ENCODE data around the gene PLK5.
"Not testable (repeated sequence)": the region's sequence is repeated elsewhere in the genome, so short reads cannot be mapped to it uniquely, and the experiment has no call there.

PLK5 gene

DNA sequence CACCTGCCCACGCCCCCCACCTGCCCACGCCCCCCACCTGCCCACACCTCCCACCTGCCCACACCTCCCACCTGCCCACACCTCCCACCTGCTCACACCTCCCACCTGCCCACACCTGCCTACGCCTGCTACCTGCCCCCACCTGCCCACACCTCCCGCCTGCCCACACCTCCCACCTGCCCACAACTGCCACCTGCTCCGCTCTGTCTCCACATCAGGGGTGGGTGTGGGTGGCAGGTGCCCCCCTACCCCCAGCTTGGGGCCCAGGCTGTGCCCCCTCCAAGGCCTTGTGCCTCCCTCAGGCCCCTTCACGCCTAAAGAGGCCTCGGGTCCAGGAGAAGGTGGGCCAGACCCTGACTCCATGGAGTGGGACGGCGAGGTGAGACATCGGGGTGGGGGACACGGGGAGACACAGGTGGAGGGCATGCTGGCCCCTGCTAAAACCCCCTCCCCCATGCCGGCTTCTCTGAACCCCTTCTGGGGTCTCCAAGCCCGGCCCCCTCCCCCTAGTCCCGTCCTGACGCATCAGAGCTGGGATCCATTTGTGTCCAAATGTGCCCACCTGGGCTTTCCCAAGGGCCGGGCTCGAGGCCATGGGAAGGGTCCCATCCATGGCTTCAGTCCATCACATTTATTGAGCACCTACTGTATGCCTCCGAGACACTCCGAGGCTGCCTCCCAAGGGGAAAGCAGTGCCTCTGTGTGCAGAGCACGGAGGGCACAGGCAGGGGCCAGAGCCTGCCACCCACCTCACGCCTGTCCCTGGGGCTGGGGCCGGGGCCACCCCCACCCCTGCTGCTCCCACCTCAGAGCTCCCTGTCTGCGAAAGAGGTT is 4.9 kb downstream of the PLK5 start:
- Histone ChIP-seq H3K79me2 (ENCODE audit: insufficient read depth, low read length) (no peaks in the 10 kb centered on the region), H3F3A (ENCODE audit: insufficient read depth, low read length) (no peaks in the 10 kb centered on the region), H3K36me3 (ENCODE audit: insufficient read depth, low read length) (no peaks in the 10 kb centered on the region), H3K4me2 (ENCODE audit: low read length) (no peak overlapping the region), H3K27me3 (ENCODE audit: insufficient read depth, low read length) (peaks cover 11% of the 10 kb centered on the region; the same call in 1 of the 2 replicates), H3K9ac (ENCODE audit: low read length) (no peak overlapping the region), H2AFZ (ENCODE audit: low read length) (no peak overlapping the region), H3K4me1 (ENCODE audit: insufficient read depth, low read length, severe bottlenecking) (no peaks in the 10 kb centered on the region), H4K20me1 (ENCODE audit: insufficient read depth, low read length) (no peaks in the 10 kb centered on the region), H3K9me2 (ENCODE audit: low read depth, low read length) (no peaks in the 10 kb centered on the region), H3K9me3 (ENCODE audit: low read length) (no peaks in the 10 kb centered on the region), H3K27ac (ENCODE audit: low read depth, low read length, poor library complexity, severe bottlenecking) (no peak overlapping the region), H3K4me3 (ENCODE audit: low read depth, low read length, poor library complexity, severe bottlenecking) (no peak overlapping the region)
- TF ChIP-seq EZH2 (IDR thresholded peaks at IDR 0.05; ENCODE audit: borderline replicate concordance, low read length), result no peak
- TF ChIP-seq CTCF (IDR thresholded peaks at IDR 0.05; ENCODE audit: low read length), result no peak

DNA sequence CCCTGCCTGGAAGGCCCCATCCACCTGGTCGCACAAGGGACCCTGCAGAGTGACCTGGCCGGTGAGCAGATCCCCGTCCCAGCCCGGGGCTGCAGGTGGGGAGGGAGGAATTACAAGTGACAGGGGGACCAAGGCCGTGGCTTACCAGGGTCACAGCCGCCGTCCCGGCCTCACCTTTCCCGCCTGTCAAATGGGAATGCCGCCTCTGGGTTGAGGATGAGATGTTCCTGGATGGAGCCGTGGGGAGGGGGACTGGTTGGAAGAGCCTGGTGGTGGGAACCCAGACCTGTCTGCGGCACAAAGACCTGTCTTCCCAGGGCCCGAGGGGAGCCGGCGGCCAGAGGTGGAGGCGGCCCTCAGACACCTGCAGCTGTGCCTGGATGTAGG is 5.5 kb downstream of the PLK5 start:
- no peaks in the 10 kb centered on the region for H3F3A ChIP-seq (ENCODE audit: insufficient read depth, low read length)
- no peak overlapping the region for H3K9ac ChIP-seq (ENCODE audit: low read length)
- no peak overlapping the region for H3K4me2 ChIP-seq (ENCODE audit: low read length)
- no peaks in the 10 kb centered on the region for H3K4me1 ChIP-seq (ENCODE audit: insufficient read depth, low read length, severe bottlenecking)
- no peaks in the 10 kb centered on the region for H3K36me3 ChIP-seq (ENCODE audit: insufficient read depth, low read length)
- H3K79me2 ChIP-seq (ENCODE audit: insufficient read depth, low read length), result no peaks in the 10 kb centered on the region
- H4K20me1 ChIP-seq (ENCODE audit: insufficient read depth, low read length), result no peaks in the 10 kb centered on the region
- no peaks in the 10 kb centered on the region for H3K9me2 ChIP-seq (ENCODE audit: low read depth, low read length)
- TF ChIP-seq EZH2 (IDR thresholded peaks at IDR 0.05; ENCODE audit: borderline replicate concordance, low read length), result no peak
- TF ChIP-seq CTCF (IDR thresholded peaks at IDR 0.05; ENCODE audit: low read length), result no peak
- no peak overlapping the region for H2AFZ ChIP-seq (ENCODE audit: low read length)
- no peak overlapping the region for H3K4me3 ChIP-seq (ENCODE audit: low read depth, low read length, poor library complexity, severe bottlenecking)
- H3K9me3 ChIP-seq (ENCODE audit: low read length), result no peaks in the 10 kb centered on the region
- H3K27me3 ChIP-seq (ENCODE audit: insufficient read depth, low read length), result peaks cover 11% of the 10 kb centered on the region; the same call in 1 of the 2 replicates
- H3K27ac ChIP-seq (ENCODE audit: low read depth, low read length, poor library complexity, severe bottlenecking), result no peak overlapping the region

- not testable (repeated sequence) for H4K20me1 ChIP-seq (ENCODE audit: insufficient read depth, low read length); H3K4me1 ChIP-seq (ENCODE audit: insufficient read depth, low read length, severe bottlenecking); H3K9me3 ChIP-seq (ENCODE audit: low read length); H3K36me3 ChIP-seq (ENCODE audit: insufficient read depth, low read length); H3K9me2 ChIP-seq (ENCODE audit: low read depth, low read length); H3F3A ChIP-seq (ENCODE audit: insufficient read depth, low read length); H3K27ac ChIP-seq (ENCODE audit: low read depth, low read length, poor library complexity, severe bottlenecking); H3K9ac ChIP-seq (ENCODE audit: low read length); H3K79me2 ChIP-seq (ENCODE audit: insufficient read depth, low read length); H3K4me3 ChIP-seq (ENCODE audit: low read depth, low read length, poor library complexity, severe bottlenecking); H3K4me2 ChIP-seq (ENCODE audit: low read length); H2AFZ ChIP-seq (ENCODE audit: low read length)
- H3K27me3 ChIP-seq (ENCODE audit: insufficient read depth, low read length), result peaks cover 20% of the 10 kb centered on the region
Measured at GRCh38 chr19:1530856-1531255, 7.0 kb downstream of the PLK5 start.

- Histone ChIP-seq H3K9me2 (ENCODE audit: low read depth, low read length) (no peaks in the 10 kb centered on the region), H3K36me3 (ENCODE audit: insufficient read depth, low read length) (no peaks in the 10 kb centered on the region; the same call in 1 of the 2 replicates), H4K20me1 (ENCODE audit: insufficient read depth, low read length) (no peaks in the 10 kb centered on the region), H2AFZ (ENCODE audit: low read length) (no peak overlapping the region), H3K4me2 (ENCODE audit: low read length) (no peak overlapping the region), H3K79me2 (ENCODE audit: insufficient read depth, low read length) (no peaks in the 10 kb centered on the region), H3K27ac (ENCODE audit: low read depth, low read length, poor library complexity, severe bottlenecking) (no peak overlapping the region), H3K9me3 (ENCODE audit: low read length) (no peaks in the 10 kb centered on the region), H3K4me3 (ENCODE audit: low read depth, low read length, poor library complexity, severe bottlenecking) (no peak overlapping the region), H3K4me1 (ENCODE audit: insufficient read depth, low read length, severe bottlenecking) (no peaks in the 10 kb centered on the region), H3F3A (ENCODE audit: insufficient read depth, low read length) (no peaks in the 10 kb centered on the region), H3K9ac (ENCODE audit: low read length) (no peak overlapping the region), H3K27me3 (ENCODE audit: insufficient read depth, low read length) (peaks cover 20% of the 10 kb centered on the region)
- no peak for TF ChIP-seq CTCF (IDR thresholded peaks at IDR 0.05; ENCODE audit: low read length)
- TF ChIP-seq EZH2 (IDR thresholded peaks at IDR 0.05; ENCODE audit: borderline replicate concordance, low read length), result no peak
Measured at GRCh38 chr19:1531587-1531986, 7.7 kb downstream of the PLK5 start.

Data from OCI-LY1 (cell line).